LNCaP clone FGC (cell line): ENCODE data around the gene FOXP4.
A peak's percentile ranks its signal among the peaks of the same experiment; 100 is the strongest.

Experiments
- DNase-seq: peaks from one replicate; pipeline ENCODE4 v3.0.0-alpha.2; 2011; ENCODE audit warnings: low read depth
- H3K4me3 ChIP-seq: 2 replicates; pipeline ENCODE4 v1.5.1; 2011; ENCODE audit warnings: mild to moderate bottlenecking, low read depth, low read length, control low read depth
- CTCF ChIP-seq: IDR thresholded peaks from 2 replicates; pipeline ENCODE4 v1.5.1; 2012; ENCODE audit warnings: mild to moderate bottlenecking; ENCODE audit not compliant: control insufficient read depth, insufficient read depth; ENCODE audit errors: extremely low read depth

FOXP4 gene

GRCh38 chr6:41602864-41603608 is 56.9 kb downstream of the FOXP4 start:
- H3K4me3 ChIP-seq = peak overlapping the region; percentile 28
- TF ChIP-seq CTCF = peak; percentile 88
- peak; percentile 56 for DNase-seq

GRCh38 chr6:41604006-41604405 is 57.8 kb downstream of the FOXP4 start:
- no peak overlapping the region for H3K4me3 ChIP-seq
- TF ChIP-seq CTCF = no peak
- DNase-seq = no peak

- no peak for TF ChIP-seq CTCF
- no peak overlapping the region for H3K4me3 ChIP-seq
- no peak for DNase-seq
Measured at GRCh38 chr6:41605649-41606048, 59.5 kb downstream of the FOXP4 start.

- no peak overlapping the region for H3K4me3 ChIP-seq
- no peak for DNase-seq
- no peak for TF ChIP-seq CTCF
Measured at GRCh38 chr6:41607036-41607435, 60.9 kb downstream of the FOXP4 start.

- DNase-seq = no peak
- H3K4me3 ChIP-seq = no peak overlapping the region
- no peak for TF ChIP-seq CTCF
Measured at GRCh38 chr6:41607736-41608135, 61.6 kb downstream of the FOXP4 start.

GRCh38 chr6:41608443-41609151 is 62.4 kb downstream of the FOXP4 start:
- no peak for TF ChIP-seq CTCF
- no peak overlapping the region for H3K4me3 ChIP-seq
- no peak for DNase-seq
